Neural crest cell (in vitro differentiated cells): ENCODE results near the gene CCDC174. TPM values are rescaled to one million over a fixed set of nuclear protein-coding genes. Genes with fewer than 3 reads are reported as not detected.

ENCODE experiments used
- DNase-seq: peaks from one replicate; pipeline ENCODE4 v3.0.0; 2021; ENCODE audit warnings: low read depth, mixed read lengths, low spot score
- H3K27ac Mint-ChIP-seq: one replicate; pipeline ENCODE4 v1.8.0; 2021; ENCODE audit warnings: mild to moderate bottlenecking, mixed read lengths; ENCODE audit not compliant: unreplicated experiment
- H3K27me3 Mint-ChIP-seq: 2 replicates; pipeline ENCODE4 v1.8.0; 2021; ENCODE audit warnings: low read depth, mild to moderate bottlenecking, mixed read lengths
- H3K36me3 Mint-ChIP-seq: 2 replicates; pipeline ENCODE4 v1.8.0; 2021; ENCODE audit warnings: low read depth, mild to moderate bottlenecking, mixed read lengths
- H3K4me1 Mint-ChIP-seq: 2 replicates; pipeline ENCODE4 v1.8.0; 2021; ENCODE audit warnings: mixed read lengths
- H3K4me3 Mint-ChIP-seq: one replicate; pipeline ENCODE4 v1.8.0; 2021; ENCODE audit warnings: mild to moderate bottlenecking, mixed read lengths
- H3K9me3 Mint-ChIP-seq: 2 replicates; pipeline ENCODE4 v1.8.0; 2021; ENCODE audit warnings: mixed read lengths
- CTCF ChIP-seq: fragments of 200-600 bp; sonication (generic); conservative IDR thresholded peaks from 2 replicates; pipeline ENCODE4 v1.5.0; 2021; ENCODE audit warnings: antibody characterized with exemption, mild to moderate bottlenecking
- total RNA-seq: library from RNA; stranded (reverse); gene quantifications from 2 replicates; pipeline ENCODE4 v1.2.1, GENCODE V29; 2021

The CCDC174 gene
- total RNA-seq, 1 donor from 2014 or later, result 18.5 TPM

- H3K9me3 Mint-ChIP-seq, result no peaks in the 10 kb centered on the region
- H3K4me3 Mint-ChIP-seq, result no peak overlapping the region
- peaks cover 55% of the 10 kb centered on the region for H3K27me3 Mint-ChIP-seq
- no peak for TF ChIP-seq CTCF
- H3K4me1 Mint-ChIP-seq, result no peaks in the 10 kb centered on the region
- no peak overlapping the region for H3K27ac Mint-ChIP-seq
- no peak for DNase-seq
- no peaks in the 10 kb centered on the region for H3K36me3 Mint-ChIP-seq
Measured at GRCh38 chr3:14640734-14641133, 10.8 kb upstream of the CCDC174 start.

- Mint-ChIP-seq H3K27ac (no peak overlapping the region), H3K9me3 (no peaks in the 10 kb centered on the region), H3K4me3 (no peak overlapping the region), H3K27me3 (peaks cover 51% of the 10 kb centered on the region), H3K36me3 (no peaks in the 10 kb centered on the region), H3K4me1 (no peaks in the 10 kb centered on the region)
- DNase-seq, result no peak
- TF ChIP-seq CTCF, result no peak
Measured at GRCh38 chr3:14641346-14641745, 10.2 kb upstream of the CCDC174 start.

- H3K27ac Mint-ChIP-seq, result no peak overlapping the region
- DNase-seq, result no peak
- no peak for TF ChIP-seq CTCF
- peaks cover 51% of the 10 kb centered on the region for H3K27me3 Mint-ChIP-seq
- no peaks in the 10 kb centered on the region for H3K9me3 Mint-ChIP-seq
- H3K4me3 Mint-ChIP-seq, result no peak overlapping the region
- H3K36me3 Mint-ChIP-seq, result no peaks in the 10 kb centered on the region
- peaks cover 6% of the 10 kb centered on the region for H3K4me1 Mint-ChIP-seq
Measured at GRCh38 chr3:14645453-14645852, 6.1 kb upstream of the CCDC174 start.

- Mint-ChIP-seq H3K36me3 (no peaks in the 10 kb centered on the region), H3K27ac (no peak overlapping the region), H3K27me3 (peaks cover 48% of the 10 kb centered on the region), H3K4me1 (peaks cover 10% of the 10 kb centered on the region), H3K9me3 (peaks cover under 1% of the 10 kb centered on the region), H3K4me3 (no peak overlapping the region)
- no peak for TF ChIP-seq CTCF
- no peak for DNase-seq
Measured at GRCh38 chr3:14646131-14646573, 5.4 kb upstream of the CCDC174 start.

GRCh38 chr3:14646589-14647413, 4.8 kb upstream of the CCDC174 start:
- no peak for DNase-seq

More at GRCh38 chr3:14646589-14647413, 4.8 kb upstream of the CCDC174 start:
- peaks cover 4% of the 10 kb centered on the region for H3K9me3 Mint-ChIP-seq
- peaks cover 50% of the 10 kb centered on the region for H3K27me3 Mint-ChIP-seq
- H3K4me1 Mint-ChIP-seq, result peaks cover 15% of the 10 kb centered on the region
- peak; percentile 22 for TF ChIP-seq CTCF
- H3K27ac Mint-ChIP-seq, result no peak overlapping the region
- no peak overlapping the region for H3K4me3 Mint-ChIP-seq
- H3K36me3 Mint-ChIP-seq, result no peaks in the 10 kb centered on the region
